Tibial nerve (tissue), 4 donors: ENCODE measurements around the gene CFAP161. TPM values are rescaled to one million over a fixed set of nuclear protein-coding genes. Genes with fewer than 3 reads are reported as not detected.

Experiments
- DNase-seq, 2 donors: peaks; one replicate each; pipeline ENCODE4 v3.0.0-alpha.2; 2019; ENCODE audit warnings: low spot score in 2 of 2
- H3K27ac ChIP-seq, 4 donors: fragments of 200-600 bp; sonication (generic) in 3 of 4; one replicate each; pipeline ENCODE4 v1.5.1; 2017 to 2019; ENCODE audit warnings: mild to moderate bottlenecking in 1 of 4
- H3K27me3 ChIP-seq, 2 donors: fragments of 200-600 bp; sonication (generic) in 1 of 2; one replicate each; pipeline versions ENCODE4 v1.5.1 to v1.6.0; 2017 to 2019
- H3K36me3 ChIP-seq, 3 donors: fragments of 200-600 bp; sonication (generic); one replicate each; pipeline ENCODE4 v1.5.1; 2018 to 2019
- H3K4me1 ChIP-seq, 4 donors: fragments of 200-600 bp; sonication (generic) in 3 of 4; one replicate each; pipeline ENCODE4 v1.5.1; 2017 to 2019
- H3K4me3 ChIP-seq, 4 donors: fragments of 200-600 bp; sonication (generic) in 3 of 4; one replicate each; pipeline ENCODE4 v1.5.1; 2017 to 2019; ENCODE audit warnings: mild to moderate bottlenecking in 1 of 4, moderate library complexity in 1 of 4
- H3K9me3 ChIP-seq, 4 donors: fragments of 200-600 bp; sonication (generic) in 3 of 4; one replicate each; pipeline ENCODE4 v1.5.1; 2017 to 2019
- EP300 ChIP-seq, 2 donors: sonication (generic); formaldehyde crosslinking; IDR thresholded peaks; one replicate each; pipeline ENCODE4 v1.6.1; 2017; ENCODE audit warnings: antibody characterized with exemption in 2 of 2, mild to moderate bottlenecking in 1 of 2
- POLR2A ChIP-seq, 2 donors: fragments of 450-650 bp; IDR thresholded peaks; one replicate each; pipeline ENCODE4 v1.6.1; 2017; ENCODE audit warnings: antibody characterized with exemption in 2 of 2, mild to moderate bottlenecking in 2 of 2, moderate library complexity in 2 of 2
- WGBS, 2 donors: methylation state at CpG; one replicate each; pipeline ENCODE4 v1.1.5; 2018; 5-methylcytosine and 5-hydroxymethylcytosine counted together
- total RNA-seq, 4 donors: library from RNA; depleted of rRNA; stranded (reverse); fragments of >200 nt; gene quantifications; one replicate each; pipeline ENCODE4 v1.1.0, GENCODE V29; 2016
- TF ChIP-seq, protein P1 (sequence below), 5 experiments: fragments of 200-600 bp in 3 of 5; fragments of 450-650 bp in 2 of 5; sonication (generic) in 3 of 5; IDR thresholded peaks; one replicate each; pipeline ENCODE4 v1.5.1; 2016 to 2019; ENCODE audit warnings: antibody characterized with exemption in 5 of 5, mild to moderate bottlenecking in 3 of 5, moderate library complexity in 2 of 5

CFAP161 gene
- total RNA-seq, 4 donors from 2014 or later, result 0.39 to 0.90 (median 0.63) TPM; not detected in 1

DNA sequence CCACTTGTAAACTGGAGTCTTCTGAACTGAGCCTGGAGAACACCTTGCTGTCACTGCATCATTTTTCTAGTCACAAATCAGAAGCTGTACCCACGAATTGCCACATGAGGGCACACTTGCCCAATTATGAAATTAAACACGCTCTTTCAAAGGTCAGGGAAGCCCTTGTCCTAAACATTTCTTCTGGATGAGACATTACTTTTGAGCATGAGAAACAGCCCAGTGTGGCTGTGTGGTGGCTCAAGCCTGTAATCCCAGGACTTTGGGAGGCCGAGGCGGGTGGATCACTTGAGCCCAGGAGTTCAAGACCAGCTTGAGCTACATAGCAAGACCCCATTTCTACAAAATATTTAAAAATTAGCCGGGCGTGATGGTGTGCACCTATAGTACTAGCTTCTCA lies 27.5 kb upstream of the CFAP161 start:
- H3K4me3 ChIP-seq, result no peak overlapping the region
- no peaks in the 10 kb centered on the region for H3K27me3 ChIP-seq
- H3K36me3 ChIP-seq, result no peaks in the 10 kb centered on the region
- 40 to 43% methylated on average over 6 of the region's 6 CpGs for WGBS, 2 donors
- TF ChIP-seq POLR2A (IDR thresholded peaks at IDR 0.05), result no peak
- TF ChIP-seq, protein P1, sequence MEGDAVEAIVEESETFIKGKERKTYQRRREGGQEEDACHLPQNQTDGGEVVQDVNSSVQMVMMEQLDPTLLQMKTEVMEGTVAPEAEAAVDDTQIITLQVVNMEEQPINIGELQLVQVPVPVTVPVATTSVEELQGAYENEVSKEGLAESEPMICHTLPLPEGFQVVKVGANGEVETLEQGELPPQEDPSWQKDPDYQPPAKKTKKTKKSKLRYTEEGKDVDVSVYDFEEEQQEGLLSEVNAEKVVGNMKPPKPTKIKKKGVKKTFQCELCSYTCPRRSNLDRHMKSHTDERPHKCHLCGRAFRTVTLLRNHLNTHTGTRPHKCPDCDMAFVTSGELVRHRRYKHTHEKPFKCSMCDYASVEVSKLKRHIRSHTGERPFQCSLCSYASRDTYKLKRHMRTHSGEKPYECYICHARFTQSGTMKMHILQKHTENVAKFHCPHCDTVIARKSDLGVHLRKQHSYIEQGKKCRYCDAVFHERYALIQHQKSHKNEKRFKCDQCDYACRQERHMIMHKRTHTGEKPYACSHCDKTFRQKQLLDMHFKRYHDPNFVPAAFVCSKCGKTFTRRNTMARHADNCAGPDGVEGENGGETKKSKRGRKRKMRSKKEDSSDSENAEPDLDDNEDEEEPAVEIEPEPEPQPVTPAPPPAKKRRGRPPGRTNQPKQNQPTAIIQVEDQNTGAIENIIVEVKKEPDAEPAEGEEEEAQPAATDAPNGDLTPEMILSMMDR (IDR thresholded peaks at IDR 0.05), result peak; percentile 66 to 86 (median 72)
- peak in 1 of 2 donors; percentile 40 for TF ChIP-seq EP300 (IDR thresholded peaks at IDR 0.05)
- no peak overlapping the region for H3K27ac ChIP-seq
- no peaks in the 10 kb centered on the region for H3K9me3 ChIP-seq
- peaks cover 0 to 11% (median 0%) of the 10 kb centered on the region in 4 donors for H3K4me1 ChIP-seq
- peak; percentile 33 to 74 for DNase-seq

DNA sequence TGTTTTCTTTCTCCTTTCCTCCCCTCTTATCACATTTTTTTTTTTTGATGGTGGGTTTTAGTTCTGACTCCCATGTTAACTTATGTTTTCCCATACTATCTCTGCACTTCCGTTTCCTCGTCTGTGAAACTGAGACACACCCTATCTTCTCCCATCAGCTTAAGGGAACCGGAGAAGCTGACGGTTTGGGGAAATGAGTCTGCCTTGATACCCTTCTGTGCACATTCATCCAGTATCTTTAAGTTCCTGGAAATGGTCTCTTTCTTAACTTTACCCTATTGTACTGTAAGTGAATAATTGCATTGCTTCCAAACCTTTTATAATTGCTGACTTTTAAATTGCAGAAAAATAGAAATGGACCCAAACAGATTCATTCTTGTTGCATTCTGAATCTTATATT lies 26.2 kb upstream of the CFAP161 start:
- WGBS, 2 donors, result 73 to 80% methylated on average over 4 of the region's 4 CpGs
- TF ChIP-seq, protein P1 (IDR thresholded peaks at IDR 0.05), result no peak
- TF ChIP-seq POLR2A (IDR thresholded peaks at IDR 0.05) (no peak), EP300 (IDR thresholded peaks at IDR 0.05) (no peak)
- Histone ChIP-seq H3K36me3 (no peaks in the 10 kb centered on the region), H3K27me3 (no peaks in the 10 kb centered on the region), H3K4me3 (no peak overlapping the region), H3K27ac (no peak overlapping the region), H3K9me3 (no peaks in the 10 kb centered on the region), H3K4me1 (peaks cover 0 to 12% (median 0%) of the 10 kb centered on the region in 4 donors)
- no peak for DNase-seq

DNA sequence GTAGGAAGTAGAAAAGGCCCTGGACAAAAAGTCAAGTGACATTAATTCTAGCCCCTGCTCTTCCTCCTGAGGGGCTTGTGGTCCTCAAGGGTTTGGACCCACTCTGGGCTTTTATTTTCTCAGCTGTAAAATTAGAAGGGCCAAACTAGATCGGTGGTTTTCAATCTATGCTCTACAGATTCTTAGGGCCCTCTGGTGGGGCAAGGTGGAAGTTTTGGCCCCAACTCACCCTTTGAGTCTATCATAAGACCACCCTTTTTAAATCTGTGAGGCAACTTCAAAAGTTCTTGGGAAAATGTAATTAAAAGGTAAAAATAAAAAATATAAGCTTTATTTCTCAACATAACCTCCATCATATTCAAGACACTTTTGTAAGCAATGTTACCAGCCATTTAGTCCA lies 25.6 kb upstream of the CFAP161 start:
- no peak overlapping the region for H3K27ac ChIP-seq
- no peak overlapping the region for H3K4me3 ChIP-seq
- H3K27me3 ChIP-seq, result peaks cover 0 to 4% of the 10 kb centered on the region in 2 donors
- no peaks in the 10 kb centered on the region for H3K36me3 ChIP-seq
- WGBS, 2 donors, result 8 to 12% methylated on average over 1 of the region's 1 CpG
- H3K4me1 ChIP-seq, result peaks cover 0 to 12% (median 0%) of the 10 kb centered on the region in 4 donors
- TF ChIP-seq, protein P1 (IDR thresholded peaks at IDR 0.05), result peak in 4 of 5 experiments; percentile 16 to 48 (median 36)
- no peak for TF ChIP-seq EP300 (IDR thresholded peaks at IDR 0.05)
- H3K9me3 ChIP-seq, result no peaks in the 10 kb centered on the region
- DNase-seq, result no peak

DNA sequence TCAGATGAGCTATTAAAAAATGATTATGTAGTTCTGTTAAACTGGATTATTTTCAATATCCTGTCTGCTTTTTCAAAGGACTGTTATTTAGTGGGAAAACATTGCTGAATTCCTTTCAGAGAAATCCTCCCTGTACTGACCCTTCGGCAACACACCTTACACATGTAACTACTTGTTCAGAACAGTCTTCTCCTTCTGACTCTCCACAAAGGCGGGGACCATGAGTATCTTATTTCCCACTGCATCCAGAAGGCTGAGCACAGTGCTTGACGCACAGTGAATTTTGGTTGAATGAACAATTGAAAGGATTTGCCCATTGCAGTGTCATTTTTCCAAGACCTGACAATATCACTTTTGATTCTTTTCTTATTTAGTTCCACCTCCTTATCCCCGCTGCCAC lies 23.1 kb upstream of the CFAP161 start:
- H3K4me1 ChIP-seq, result peaks cover 0 to 12% (median 0%) of the 10 kb centered on the region in 4 donors
- TF ChIP-seq EP300 (IDR thresholded peaks at IDR 0.05) (no peak), POLR2A (IDR thresholded peaks at IDR 0.05) (no peak)
- TF ChIP-seq, protein P1 (IDR thresholded peaks at IDR 0.05), result no peak
- no peak overlapping the region for H3K27ac ChIP-seq
- no peak overlapping the region for H3K4me3 ChIP-seq
- no peaks in the 10 kb centered on the region for H3K9me3 ChIP-seq
- no peaks in the 10 kb centered on the region for H3K36me3 ChIP-seq
- WGBS, 2 donors, result 73 to 77% methylated on average over 4 of the region's 4 CpGs
- no peak for DNase-seq
- peaks cover 0 to 8% of the 10 kb centered on the region in 2 donors for H3K27me3 ChIP-seq

DNA sequence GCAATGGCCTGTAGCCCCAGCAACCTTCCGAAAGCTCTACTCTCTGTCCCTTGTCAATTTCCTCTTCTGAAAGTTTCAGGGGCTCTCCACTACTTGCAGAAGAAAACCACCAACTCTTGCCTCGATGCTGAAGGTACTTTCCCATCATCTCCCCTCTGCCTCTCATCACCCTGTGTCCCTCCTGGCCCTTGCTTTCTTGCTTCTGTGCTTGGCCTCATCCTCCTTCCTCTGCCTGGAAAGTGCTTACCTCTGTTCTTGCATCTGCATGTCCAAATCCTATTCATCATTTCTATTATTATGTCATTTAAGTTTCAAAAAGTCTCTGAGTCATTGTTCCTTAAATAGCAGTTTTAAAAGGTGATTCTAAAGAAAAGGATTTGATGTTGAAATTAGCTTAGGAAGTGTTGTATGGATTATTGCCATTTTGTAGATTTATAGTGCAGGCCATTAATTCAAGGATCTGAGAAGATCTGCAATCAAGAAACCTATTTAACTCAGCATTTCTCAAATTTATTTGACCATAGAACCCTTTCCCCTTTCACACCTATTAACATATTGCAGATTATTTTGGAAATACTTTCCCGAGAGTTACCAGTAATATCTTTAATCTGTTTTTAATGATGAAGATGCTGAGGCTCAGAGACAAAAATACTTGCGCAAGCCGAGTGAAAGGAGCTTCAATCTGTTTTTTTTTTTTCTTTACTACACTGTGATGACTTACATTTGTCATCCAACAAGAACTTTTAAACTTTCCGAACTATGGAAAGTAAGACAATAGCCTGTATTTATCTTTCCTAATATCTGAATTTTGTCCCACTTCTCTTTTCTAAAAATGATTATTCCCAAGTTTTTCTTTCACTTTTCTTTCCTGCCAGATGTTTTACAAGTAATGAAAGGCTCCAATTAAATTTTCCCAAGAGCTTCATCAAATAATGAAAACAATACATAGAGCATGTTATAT lies 22.3 kb upstream of the CFAP161 start:
- Histone ChIP-seq H3K27me3 (peaks cover 0 to 8% of the 10 kb centered on the region in 2 donors), H3K27ac (no peak overlapping the region), H3K4me3 (no peak overlapping the region), H3K9me3 (no peaks in the 10 kb centered on the region), H3K4me1 (peaks cover 0 to 12% (median 0%) of the 10 kb centered on the region in 4 donors), H3K36me3 (no peaks in the 10 kb centered on the region)
- 70 to 72% methylated on average over 6 of the region's 6 CpGs for WGBS, 2 donors
- TF ChIP-seq EP300 (IDR thresholded peaks at IDR 0.05), result no peak
- no peak for TF ChIP-seq POLR2A (IDR thresholded peaks at IDR 0.05)
- TF ChIP-seq, protein P1 (IDR thresholded peaks at IDR 0.05), result no peak
- DNase-seq, result no peak
